Measurements from ENCODE around the gene TBRG4.

The TBRG4 gene

DNA sequence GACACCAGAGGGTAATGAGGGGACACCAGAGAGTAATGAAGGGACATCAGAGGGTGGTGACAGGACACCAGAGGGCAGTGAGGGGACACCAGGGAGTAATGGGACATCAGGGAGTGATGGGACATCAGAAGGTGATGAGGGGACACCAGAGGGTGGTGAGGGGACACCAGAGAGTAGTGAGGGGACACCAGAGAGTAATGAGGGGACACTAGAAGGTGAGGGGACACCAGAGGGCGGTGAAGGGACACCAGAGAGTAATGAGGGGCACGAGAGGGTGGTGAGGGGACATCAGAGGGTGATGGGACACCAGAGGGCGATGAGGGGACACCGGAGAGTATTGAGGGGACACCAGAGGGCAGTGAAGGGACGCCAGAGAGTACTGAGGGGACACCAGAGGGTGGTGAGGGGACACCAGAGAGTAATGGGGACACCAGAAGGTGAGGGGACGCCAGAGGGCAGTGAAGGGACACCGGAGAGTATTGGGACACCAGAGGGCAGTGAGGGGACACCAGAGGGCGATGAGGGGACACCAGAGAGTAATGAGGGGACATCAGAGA lies 33.3 kb downstream of the TBRG4 start:
- Histone ChIP-seq H3K4me3 (ENCODE audit: low read depth, low read length) (no peak overlapping the region), H3K4me1 (peaks cover 11% of the 10 kb centered on the region), H3K9me3 (no peaks in the 10 kb centered on the region), H3K27me3 (no peaks in the 10 kb centered on the region), H3K36me3 (peaks cover 8% of the 10 kb centered on the region)
- TF ChIP-seq, protein P1, sequence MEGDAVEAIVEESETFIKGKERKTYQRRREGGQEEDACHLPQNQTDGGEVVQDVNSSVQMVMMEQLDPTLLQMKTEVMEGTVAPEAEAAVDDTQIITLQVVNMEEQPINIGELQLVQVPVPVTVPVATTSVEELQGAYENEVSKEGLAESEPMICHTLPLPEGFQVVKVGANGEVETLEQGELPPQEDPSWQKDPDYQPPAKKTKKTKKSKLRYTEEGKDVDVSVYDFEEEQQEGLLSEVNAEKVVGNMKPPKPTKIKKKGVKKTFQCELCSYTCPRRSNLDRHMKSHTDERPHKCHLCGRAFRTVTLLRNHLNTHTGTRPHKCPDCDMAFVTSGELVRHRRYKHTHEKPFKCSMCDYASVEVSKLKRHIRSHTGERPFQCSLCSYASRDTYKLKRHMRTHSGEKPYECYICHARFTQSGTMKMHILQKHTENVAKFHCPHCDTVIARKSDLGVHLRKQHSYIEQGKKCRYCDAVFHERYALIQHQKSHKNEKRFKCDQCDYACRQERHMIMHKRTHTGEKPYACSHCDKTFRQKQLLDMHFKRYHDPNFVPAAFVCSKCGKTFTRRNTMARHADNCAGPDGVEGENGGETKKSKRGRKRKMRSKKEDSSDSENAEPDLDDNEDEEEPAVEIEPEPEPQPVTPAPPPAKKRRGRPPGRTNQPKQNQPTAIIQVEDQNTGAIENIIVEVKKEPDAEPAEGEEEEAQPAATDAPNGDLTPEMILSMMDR (IDR thresholded peaks at IDR 0.05; ENCODE audit: low read depth, low read length) = no peak
- no peak for DNase-seq

DNA sequence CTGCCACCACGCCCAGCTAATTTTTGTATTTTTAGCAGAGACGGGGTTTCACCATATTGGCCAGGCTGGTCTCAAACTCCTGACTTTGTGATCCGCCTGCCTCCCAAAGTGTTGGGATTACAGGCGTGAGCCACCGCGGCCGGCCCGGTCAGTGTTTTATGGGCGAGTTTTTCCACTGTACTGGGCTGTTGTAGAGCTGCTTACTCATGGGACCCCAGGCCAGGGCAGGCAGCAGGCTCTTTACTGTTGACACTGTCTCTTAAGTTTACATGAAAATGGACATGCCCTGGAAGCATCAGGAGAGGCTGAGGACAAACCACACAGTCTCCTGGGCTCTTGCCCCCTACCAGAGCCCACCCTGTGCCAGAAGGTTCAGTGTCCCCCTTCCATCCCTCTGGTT lies 33.9 kb downstream of the TBRG4 start:
- Histone ChIP-seq H3K4me1 (peaks cover 17% of the 10 kb centered on the region), H3K9me3 (no peaks in the 10 kb centered on the region), H3K36me3 (peaks cover 8% of the 10 kb centered on the region), H3K27me3 (no peaks in the 10 kb centered on the region), H3K4me3 (ENCODE audit: low read depth, low read length) (no peak overlapping the region)
- DNase-seq = no peak
- TF ChIP-seq, protein P1 (IDR thresholded peaks at IDR 0.05; ENCODE audit: low read depth, low read length) = no peak

DNA sequence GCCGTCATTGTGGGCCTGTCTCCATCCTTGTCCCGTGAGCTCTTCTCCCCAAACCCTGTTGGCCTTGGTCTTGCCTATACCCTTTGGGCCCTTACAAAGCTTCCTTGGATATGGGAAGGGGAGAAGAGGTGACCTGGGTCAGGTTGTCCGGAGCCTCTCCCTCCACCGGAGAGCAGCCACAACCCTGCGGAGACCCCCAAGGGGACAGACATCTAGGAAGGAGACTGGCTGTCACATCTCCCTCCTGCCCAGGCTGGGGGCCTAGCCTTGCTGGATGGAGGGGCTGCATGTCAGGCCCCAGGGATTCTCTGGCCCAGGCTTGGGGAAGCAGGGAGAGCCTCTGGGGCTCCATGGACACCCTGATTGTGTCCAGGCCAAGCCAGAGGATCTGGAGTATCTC lies 34.6 kb downstream of the TBRG4 start:
- Histone ChIP-seq H3K27me3 (no peaks in the 10 kb centered on the region), H3K36me3 (peaks cover 8% of the 10 kb centered on the region), H3K4me1 (peaks cover 24% of the 10 kb centered on the region), H3K9me3 (no peaks in the 10 kb centered on the region), H3K4me3 (ENCODE audit: low read depth, low read length) (no peak overlapping the region)
- no peak for DNase-seq
- TF ChIP-seq, protein P1 (IDR thresholded peaks at IDR 0.05; ENCODE audit: low read depth, low read length) = no peak

DNA sequence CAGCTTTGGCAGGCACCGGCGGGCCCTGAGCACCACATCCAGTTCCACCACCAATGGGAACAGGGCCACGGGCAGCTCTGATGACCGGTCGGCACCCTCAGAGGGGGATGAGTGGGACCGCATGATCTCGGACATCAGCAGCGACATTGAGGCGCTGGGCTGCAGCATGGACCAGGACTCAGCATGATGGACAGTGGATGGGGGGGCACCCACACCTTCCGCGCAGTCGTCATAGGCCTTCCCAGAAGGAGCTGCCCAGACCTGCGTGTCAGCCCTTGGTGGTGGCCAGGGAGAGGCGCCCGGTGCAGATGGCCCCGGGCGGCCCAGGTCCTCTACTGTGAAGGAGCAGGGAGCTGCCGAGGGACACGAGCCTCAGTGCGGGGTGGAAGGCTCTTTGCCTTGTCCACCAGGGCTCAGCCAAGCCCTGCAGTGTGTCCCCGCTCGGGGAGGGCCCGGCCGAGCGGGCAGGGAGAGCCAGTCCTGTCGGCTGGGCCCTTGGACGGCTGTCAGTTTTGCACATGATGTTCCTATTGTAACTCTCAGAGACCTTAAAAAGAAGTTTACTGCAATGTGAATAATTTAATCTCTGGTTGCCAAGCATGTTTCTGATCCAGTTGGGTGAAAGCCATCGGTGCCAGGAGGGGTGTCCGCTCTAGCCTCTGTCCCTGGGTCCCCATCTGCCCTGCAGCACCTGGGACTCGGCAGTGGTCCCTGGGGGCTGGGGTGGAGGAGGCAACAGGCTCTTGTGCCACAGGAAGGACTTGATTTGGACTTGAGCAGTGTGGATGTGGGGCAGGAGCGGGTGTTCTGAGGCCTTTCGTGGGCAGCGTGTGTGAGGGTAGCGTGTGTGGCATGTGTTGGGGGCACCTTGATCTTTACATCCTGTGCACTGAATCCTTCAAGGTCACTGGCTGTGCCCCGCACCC lies 35.4 kb downstream of the TBRG4 start:
- H3K4me3 ChIP-seq (ENCODE audit: low read depth, low read length) = no peak overlapping the region
- peaks cover 8% of the 10 kb centered on the region for H3K36me3 ChIP-seq
- H3K27me3 ChIP-seq = no peaks in the 10 kb centered on the region
- TF ChIP-seq, protein P1 (IDR thresholded peaks at IDR 0.05; ENCODE audit: low read depth, low read length) = no peak
- no peaks in the 10 kb centered on the region for H3K9me3 ChIP-seq
- no peak for DNase-seq
- H3K4me1 ChIP-seq = peaks cover 28% of the 10 kb centered on the region

DNA sequence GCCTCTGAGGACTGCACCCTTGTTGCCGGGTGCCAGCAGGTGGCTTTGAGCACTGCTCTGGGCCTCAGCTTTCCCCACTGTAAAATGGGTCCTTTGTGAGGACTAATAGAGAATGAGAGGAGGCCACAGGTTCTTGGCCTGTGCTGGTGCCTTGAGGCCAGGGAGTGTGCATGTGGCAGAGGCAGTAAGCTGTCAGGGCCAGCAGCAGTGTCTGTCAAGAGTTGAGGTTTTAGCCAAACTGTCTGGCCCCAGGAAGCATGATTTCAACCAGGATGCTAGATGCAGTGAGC lies 36.2 kb downstream of the TBRG4 start:
- Histone ChIP-seq H3K4me1 (peaks cover 28% of the 10 kb centered on the region), H3K27me3 (no peaks in the 10 kb centered on the region), H3K36me3 (peaks cover 8% of the 10 kb centered on the region), H3K4me3 (ENCODE audit: low read depth, low read length) (no peak overlapping the region), H3K9me3 (no peaks in the 10 kb centered on the region)
- TF ChIP-seq, protein P1 (IDR thresholded peaks at IDR 0.05; ENCODE audit: low read depth, low read length) = no peak
- DNase-seq = no peak

Data from BE2C (cell line).